G401.6 (cell line): ENCODE results near the gene C12orf76.

Experiments
- FAIRE-seq: peaks from 2 replicates; lab custom pipeline; 2012; peaks lifted over from hg19 to GRCh38; lab: Jason Lieb, UNC

C12orf76 gene

GRCh38 chr12:109994401-109995175, 53.7 kb downstream of the C12orf76 start:
- no peak for FAIRE-seq

- FAIRE-seq, result no peak
Measured at GRCh38 chr12:109993091-109993490, 55.2 kb downstream of the C12orf76 start.

DNA sequence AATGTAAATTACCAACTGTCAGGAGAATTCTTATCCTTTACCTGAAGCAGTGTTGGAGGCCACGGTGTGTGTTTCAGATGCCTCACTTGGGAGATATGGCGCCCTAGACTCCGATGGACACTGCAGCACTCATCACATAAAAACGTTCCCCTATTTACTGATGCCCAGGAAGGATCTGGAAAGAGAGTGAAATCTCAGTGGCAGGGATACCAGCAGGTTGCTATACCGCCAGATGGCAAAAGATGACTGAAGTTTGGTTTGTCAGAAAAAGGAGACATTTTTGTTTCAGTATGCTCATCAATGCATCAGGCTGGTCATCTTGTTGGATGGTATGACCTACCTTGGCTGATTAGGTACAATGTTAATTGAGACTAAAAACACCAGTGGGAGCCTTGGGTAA, 56.7 kb downstream of the C12orf76 start:
- no peak for FAIRE-seq
